ENCODE measurements around the gene ARID1B.

ARID1B gene

GRCh38 chr6:156830126-156830525, 52.9 kb downstream of the ARID1B start:
- H3K4me3 ChIP-seq (ENCODE audit: control insufficient read depth, low read depth, low read length), result no peak overlapping the region
- TF ChIP-seq CTCF (IDR thresholded peaks at IDR 0.05; ENCODE audit: control insufficient read depth, insufficient read depth, low read depth, low read length, missing control alignments), result no peak
- DNase-seq (ENCODE audit: low read depth), result no peak

GRCh38 chr6:156832231-156832647, 55.1 kb downstream of the ARID1B start:
- DNase-seq (ENCODE audit: low read depth), result no peak
- no peak overlapping the region for H3K4me3 ChIP-seq (ENCODE audit: control insufficient read depth, low read depth, low read length)
- no peak for TF ChIP-seq CTCF (IDR thresholded peaks at IDR 0.05; ENCODE audit: control insufficient read depth, insufficient read depth, low read depth, low read length, missing control alignments)

- DNase-seq (ENCODE audit: low read depth), result no peak
- H3K4me3 ChIP-seq (ENCODE audit: control insufficient read depth, low read depth, low read length), result no peak overlapping the region
- TF ChIP-seq CTCF (IDR thresholded peaks at IDR 0.05; ENCODE audit: control insufficient read depth, insufficient read depth, low read depth, low read length, missing control alignments), result no peak
These were observed 55.5 kb downstream of the ARID1B start for GRCh38 chr6:156832669-156833068.

- DNase-seq (ENCODE audit: low read depth), result no peak
- H3K4me3 ChIP-seq (ENCODE audit: control insufficient read depth, low read depth, low read length), result no peak overlapping the region
- no peak for TF ChIP-seq CTCF (IDR thresholded peaks at IDR 0.05; ENCODE audit: control insufficient read depth, insufficient read depth, low read depth, low read length, missing control alignments)
These were observed 56.6 kb downstream of the ARID1B start for GRCh38 chr6:156833755-156834154.

GRCh38 chr6:156839129-156839528, 62.0 kb downstream of the ARID1B start:
- no peak overlapping the region for H3K4me3 ChIP-seq (ENCODE audit: control insufficient read depth, low read depth, low read length)
- no peak for DNase-seq (ENCODE audit: low read depth)
- no peak for TF ChIP-seq CTCF (IDR thresholded peaks at IDR 0.05; ENCODE audit: control insufficient read depth, insufficient read depth, low read depth, low read length, missing control alignments)

- H3K4me3 ChIP-seq (ENCODE audit: control insufficient read depth, low read depth, low read length), result no peak overlapping the region
- DNase-seq (ENCODE audit: low read depth), result no peak
- no peak for TF ChIP-seq CTCF (IDR thresholded peaks at IDR 0.05; ENCODE audit: control insufficient read depth, insufficient read depth, low read depth, low read length, missing control alignments)
These were observed 62.4 kb downstream of the ARID1B start for GRCh38 chr6:156839591-156840001.

GRCh38 chr6:156840136-156840535, 63.0 kb downstream of the ARID1B start:
- DNase-seq (ENCODE audit: low read depth), result no peak
- no peak for TF ChIP-seq CTCF (IDR thresholded peaks at IDR 0.05; ENCODE audit: control insufficient read depth, insufficient read depth, low read depth, low read length, missing control alignments)
- H3K4me3 ChIP-seq (ENCODE audit: control insufficient read depth, low read depth, low read length), result no peak overlapping the region
